ENCODE results near the gene VTA1. TPM values are rescaled to one million over a fixed set of nuclear protein-coding genes. Genes with fewer than 3 reads are reported as not detected.

VTA1 gene
- polyA plus RNA-seq, 1 of the 3 experiments (the other 2 are of a cell fraction) = 60.1 TPM

DNA sequence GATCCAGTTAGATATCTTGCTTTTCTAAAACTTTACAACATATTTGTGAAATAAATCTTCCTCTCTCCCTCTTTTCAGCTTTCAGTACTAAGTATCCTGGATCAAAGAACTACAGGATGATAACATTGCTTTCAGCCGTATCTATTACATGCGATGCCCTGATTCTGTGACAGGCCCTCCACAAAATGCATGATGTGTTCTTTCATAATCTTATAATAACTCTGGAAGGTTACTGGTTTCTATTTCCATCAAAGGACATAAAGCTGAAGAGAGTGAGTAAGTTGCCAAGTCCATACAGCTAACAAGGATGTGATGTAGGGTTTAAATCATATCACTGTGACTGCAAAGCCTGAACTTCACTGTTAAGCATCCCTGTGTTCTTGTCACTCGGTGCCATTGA is 91.8 kb downstream of the VTA1 start:
- TF ChIP-seq EZH2phosphoT487 (IDR thresholded peaks at IDR 0.05; ENCODE audit: borderline replicate concordance, low read depth) (no peak), NRF1 (IDR thresholded peaks at IDR 0.05; ENCODE audit: low read depth, low read length) (no peak), TEAD4 (IDR thresholded peaks at IDR 0.05; ENCODE audit: borderline replicate concordance, insufficient read depth) (no peak), PBX3 (IDR thresholded peaks at IDR 0.05) (no peak), JUND (IDR thresholded peaks at IDR 0.05) (no peak), ELF1 (IDR thresholded peaks at IDR 0.05) (no peak)
- TF ChIP-seq, protein P1, sequence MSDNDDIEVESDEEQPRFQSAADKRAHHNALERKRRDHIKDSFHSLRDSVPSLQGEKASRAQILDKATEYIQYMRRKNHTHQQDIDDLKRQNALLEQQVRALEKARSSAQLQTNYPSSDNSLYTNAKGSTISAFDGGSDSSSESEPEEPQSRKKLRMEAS (IDR thresholded peaks at IDR 0.05; ENCODE audit: low read depth) = no peak
- H3K27me3 ChIP-seq (ENCODE audit: insufficient read depth) = no peaks in the 10 kb centered on the region
- ChIA-PET POLR2A (no interaction called here), CTCF (interaction anchor here (1.5 kb wide), 1 partner anchor 14 kb away, joined by 3 read pairs; no protein-coding TSS in a partner anchor)
- no peaks in the 10 kb centered on the region for H3K9me3 ChIP-seq
- no peaks in the 10 kb centered on the region for H3K9me2 ChIP-seq
- H3F3A ChIP-seq (replicated peaks; ENCODE audit: insufficient read depth) = no peaks in the 10 kb centered on the region
- H2AFZ ChIP-seq (ENCODE audit: low read depth) = no peak overlapping the region
- 69% methylated on average over 3 of the region's 3 CpGs for WGBS (ENCODE audit: low lambda C conversion rate)
- H3K79me2 ChIP-seq (ENCODE audit: insufficient read depth) = no peaks in the 10 kb centered on the region
- no peak overlapping the region for H3K27ac ChIP-seq (ENCODE audit: low read depth in 2 of 2, low read length in 1 of 2)
- no peak overlapping the region for H3K4me3 ChIP-seq (ENCODE audit: low read depth in 2 of 2, low read length in 1 of 2)
- no peaks in the 10 kb centered on the region for H4K20me1 ChIP-seq (ENCODE audit: insufficient read depth)
- H3K9ac ChIP-seq = no peak overlapping the region
- H3K36me3 ChIP-seq (replicated peaks in 1 of 2; ENCODE audit: control insufficient read depth in 1 of 2, insufficient read depth in 2 of 2, low read length in 1 of 2) = no peaks in the 10 kb centered on the region
- no peak overlapping the region for H3K4me2 ChIP-seq
- no peak for DNase-seq
- H3K4me1 ChIP-seq (ENCODE audit: control insufficient read depth in 1 of 2, insufficient read depth in 2 of 2, low read depth in 1 of 2, low read length in 1 of 2) = no peaks in the 10 kb centered on the region; a peak in 1 of 4 replicates

DNA sequence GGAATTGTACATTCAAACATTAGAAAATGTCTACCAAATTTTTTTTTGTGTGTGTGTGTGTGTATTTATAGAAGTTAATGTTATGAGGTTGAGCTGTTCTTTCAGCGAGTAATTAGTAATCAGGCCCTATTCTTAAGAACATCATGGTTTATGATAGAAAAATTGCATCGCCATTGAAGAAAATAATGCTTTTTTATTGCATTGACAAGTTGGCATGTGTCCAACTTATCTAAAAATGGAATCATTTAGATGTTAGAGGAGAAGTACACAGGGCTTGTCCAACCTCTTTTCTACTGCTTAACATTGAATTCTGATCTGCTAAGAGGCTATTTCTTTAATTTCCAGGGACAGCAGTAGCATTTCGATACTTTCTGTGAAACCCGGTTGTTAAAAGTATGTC is 93.1 kb downstream of the VTA1 start:
- Histone ChIP-seq H3F3A (replicated peaks; ENCODE audit: insufficient read depth) (no peaks in the 10 kb centered on the region), H2AFZ (ENCODE audit: low read depth) (no peak overlapping the region), H3K79me2 (ENCODE audit: insufficient read depth) (no peaks in the 10 kb centered on the region), H3K9ac (no peak overlapping the region), H3K4me1 (ENCODE audit: control insufficient read depth in 1 of 2, insufficient read depth in 2 of 2, low read depth in 1 of 2, low read length in 1 of 2) (no peaks in the 10 kb centered on the region; a peak in 1 of 4 replicates), H3K4me2 (no peak overlapping the region), H4K20me1 (ENCODE audit: insufficient read depth) (no peaks in the 10 kb centered on the region), H3K27ac (ENCODE audit: low read depth in 2 of 2, low read length in 1 of 2) (no peak overlapping the region), H3K9me3 (no peaks in the 10 kb centered on the region), H3K9me2 (no peaks in the 10 kb centered on the region), H3K27me3 (ENCODE audit: insufficient read depth) (no peaks in the 10 kb centered on the region), H3K4me3 (ENCODE audit: low read depth in 2 of 2, low read length in 1 of 2) (no peak overlapping the region), H3K36me3 (replicated peaks in 1 of 2; ENCODE audit: control insufficient read depth in 1 of 2, insufficient read depth in 2 of 2, low read length in 1 of 2) (no peaks in the 10 kb centered on the region)
- DNase-seq = no peak
- TF ChIP-seq GABPA (IDR thresholded peaks at IDR 0.05; ENCODE audit: low read depth) (no peak), FOXJ3 (CRISPR knock-in tag; IDR thresholded peaks at IDR 0.05) (no peak), FOSL2 (IDR thresholded peaks at IDR 0.05; ENCODE audit: borderline replicate concordance, low read depth) (no peak), MXI1 (IDR thresholded peaks at IDR 0.05; ENCODE audit: low read depth, low read length) (no peak), USF2 (IDR thresholded peaks at IDR 0.05; ENCODE audit: borderline replicate concordance, low read depth, low read length) (no peak), TAF1 (IDR thresholded peaks at IDR 0.05; ENCODE audit: borderline replicate concordance, low read depth, low read length) (no peak), RFX5 (IDR thresholded peaks at IDR 0.05; ENCODE audit: low read length) (no peak), JUND (IDR thresholded peaks at IDR 0.05) (no peak)
- CTCF ChIA-PET = no interaction called here
- WGBS (ENCODE audit: low lambda C conversion rate) = 80% methylated on average over 4 of the region's 4 CpGs
- POLR2A ChIA-PET = no interaction called here
